Measurements from ENCODE around the gene GASK1A. TPM values are rescaled to one million over a fixed set of nuclear protein-coding genes. Genes with fewer than 3 reads are reported as not detected.

Gene GASK1A
- total and polyA plus RNA-seq, 2 of the 4 experiments (the other 2 are of a cell fraction): 0.18 to 0.19 TPM

DNA sequence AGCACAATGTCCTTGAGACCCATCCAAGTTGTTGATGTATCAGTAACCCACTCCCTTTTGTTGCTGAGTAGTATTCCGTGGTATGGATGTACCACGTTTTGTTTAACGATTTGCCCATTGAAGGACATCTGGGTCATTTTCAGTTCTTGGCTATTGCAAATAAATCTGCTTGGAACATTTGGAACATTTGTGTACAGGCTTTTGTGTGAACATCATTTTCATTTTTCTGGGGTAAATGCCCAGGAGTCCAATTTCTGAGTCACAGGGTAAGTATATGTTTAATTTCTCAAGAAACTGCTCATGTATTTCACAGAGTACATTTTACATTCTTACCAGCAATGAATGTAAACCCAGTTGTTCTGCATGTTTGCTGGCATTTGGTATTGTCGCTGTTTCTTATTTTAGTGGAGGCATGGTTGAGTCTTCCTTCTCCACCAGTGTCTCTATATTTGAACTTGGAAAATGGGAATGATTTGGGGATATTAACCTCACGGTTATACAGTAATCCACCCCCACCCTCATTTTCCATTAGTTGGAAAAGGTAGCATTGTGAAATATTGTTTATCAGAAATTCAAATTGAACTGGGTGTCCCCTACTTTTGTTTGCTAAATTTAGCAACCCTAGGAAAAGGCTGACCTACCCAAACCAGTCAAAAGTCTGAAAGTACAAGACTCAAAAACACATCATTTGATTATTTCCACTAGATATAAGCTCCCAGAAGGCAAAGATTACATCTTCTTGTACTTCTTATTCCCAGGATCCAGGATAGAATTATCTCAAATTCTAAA, 96.0 kb downstream of the GASK1A start:
- Histone ChIP-seq H3K9ac (ENCODE audit: low read depth, low read length) (no peak overlapping the region), H3K9me1 (ENCODE audit: insufficient read depth, low read length) (no peaks in the 10 kb centered on the region), H4K91ac (ENCODE audit: insufficient read depth, low read depth, low read length) (no peak overlapping the region), H3K9me3 (ENCODE audit: control insufficient read depth, insufficient read depth, low read length) (no peaks in the 10 kb centered on the region), H3K56ac (ENCODE audit: extremely low read depth, insufficient read depth, low read length) (no peak overlapping the region), H3K4me2 (ENCODE audit: low read depth, low read length) (no peak overlapping the region), H2AFZ (replicated peaks; ENCODE audit: low read length, poor library complexity) (no peak overlapping the region), H2AK5ac (ENCODE audit: low read depth, low read length) (no peak overlapping the region), H4K8ac (ENCODE audit: low read depth in 2 of 2, low read length in 2 of 2) (no peak overlapping the region), H3K23ac (ENCODE audit: low read depth, low read length) (no peak overlapping the region), H3K18ac (ENCODE audit: low read depth, low read length) (no peak overlapping the region), H3K4me1 (ENCODE audit: control insufficient read depth, insufficient read depth, low read length) (no peaks in the 10 kb centered on the region), H2BK120ac (ENCODE audit: low read depth, low read length) (no peak overlapping the region), H3K79me1 (ENCODE audit: low read depth in 1 of 2, low read length in 2 of 2) (no peaks in the 10 kb centered on the region), H4K20me1 (ENCODE audit: insufficient read depth, low read length) (no peaks in the 10 kb centered on the region), H3K4me3 (ENCODE audit: insufficient read depth, low read depth, low read length) (no peak overlapping the region), H3K36me3 (ENCODE audit: control insufficient read depth, insufficient read depth, low read length) (peaks cover 5% of the 10 kb centered on the region; the same call in 1 of the 2 replicates), H3K27ac (ENCODE audit: insufficient read depth, low read length) (no peak overlapping the region), H2AK9ac (replicated peaks; ENCODE audit: low read depth, low read length, poor library complexity) (no peak overlapping the region), H4K5ac (ENCODE audit: low read depth, low read length) (no peak overlapping the region), H2BK5ac (ENCODE audit: low read depth, low read length, poor library complexity, severe bottlenecking) (no peak overlapping the region), H3K27me3 (ENCODE audit: control insufficient read depth, insufficient read depth, low read length) (no peaks in the 10 kb centered on the region), H3K4ac (ENCODE audit: low read depth, low read length) (no peak overlapping the region), H3K14ac (replicated peaks; ENCODE audit: low read depth, low read length) (no peak overlapping the region), H2BK20ac (ENCODE audit: low read depth, low read length) (no peak overlapping the region), H2BK15ac (ENCODE audit: low read depth, low read length) (no peak overlapping the region)
- intact Hi-C loops (cut with micrococcal nuclease) (no loop called here), in situ Hi-C loops (cut with MboI; ENCODE audit: low sequenced_read_pairs) (no loop called here), dilution Hi-C loops (cut with HindIII; ENCODE audit: low sequenced_read_pairs, unreplicated experiment) (no loop called here)
- WGBS, 2 experiments (ENCODE audit: extremely low coverage in 2 of 2, insufficient read length in 1 of 2): no CpG with 5 or more reads among the region's 5 CpGs
- no peak for TF ChIP-seq RAD21 (IDR thresholded peaks at IDR 0.05; ENCODE audit: low read length)
- TF ChIP-seq RCOR1 (IDR thresholded peaks at IDR 0.05; ENCODE audit: insufficient replicate concordance, low read length): no peak
- no peak for TF ChIP-seq MAFK (IDR thresholded peaks at IDR 0.05; ENCODE audit: low read depth, low read length)
- TF ChIP-seq NFE2L2 (IDR thresholded peaks at IDR 0.05; ENCODE audit: low read depth, low read length): no peak
- TF ChIP-seq BHLHE40 (IDR thresholded peaks at IDR 0.05; ENCODE audit: low read depth, low read length): no peak
- no peak for TF ChIP-seq MAZ (IDR thresholded peaks at IDR 0.05; ENCODE audit: borderline replicate concordance, low read depth, low read length)
- no peak for TF ChIP-seq CHD1 (IDR thresholded peaks at IDR 0.05; ENCODE audit: low read depth, low read length)
- TF ChIP-seq, protein P1, sequence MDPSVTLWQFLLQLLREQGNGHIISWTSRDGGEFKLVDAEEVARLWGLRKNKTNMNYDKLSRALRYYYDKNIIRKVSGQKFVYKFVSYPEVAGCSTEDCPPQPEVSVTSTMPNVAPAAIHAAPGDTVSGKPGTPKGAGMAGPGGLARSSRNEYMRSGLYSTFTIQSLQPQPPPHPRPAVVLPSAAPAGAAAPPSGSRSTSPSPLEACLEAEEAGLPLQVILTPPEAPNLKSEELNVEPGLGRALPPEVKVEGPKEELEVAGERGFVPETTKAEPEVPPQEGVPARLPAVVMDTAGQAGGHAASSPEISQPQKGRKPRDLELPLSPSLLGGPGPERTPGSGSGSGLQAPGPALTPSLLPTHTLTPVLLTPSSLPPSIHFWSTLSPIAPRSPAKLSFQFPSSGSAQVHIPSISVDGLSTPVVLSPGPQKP (IDR thresholded peaks at IDR 0.05; ENCODE audit: borderline replicate concordance, low read depth, low read length): no peak
- TF ChIP-seq CEBPB (IDR thresholded peaks at IDR 0.05; ENCODE audit: low read depth, low read length): no peak
- TF ChIP-seq FOS (IDR thresholded peaks at IDR 0.05; ENCODE audit: low read depth, low read length): no peak
- TF ChIP-seq SMC3 (IDR thresholded peaks at IDR 0.05; ENCODE audit: low read depth, low read length): no peak
- no peak for TF ChIP-seq MXI1 (IDR thresholded peaks at IDR 0.05; ENCODE audit: borderline replicate concordance, low read depth, low read length)
- no peak for TF ChIP-seq RFX5 (IDR thresholded peaks at IDR 0.05; ENCODE audit: low read depth, low read length)
- TF ChIP-seq, protein P2, sequence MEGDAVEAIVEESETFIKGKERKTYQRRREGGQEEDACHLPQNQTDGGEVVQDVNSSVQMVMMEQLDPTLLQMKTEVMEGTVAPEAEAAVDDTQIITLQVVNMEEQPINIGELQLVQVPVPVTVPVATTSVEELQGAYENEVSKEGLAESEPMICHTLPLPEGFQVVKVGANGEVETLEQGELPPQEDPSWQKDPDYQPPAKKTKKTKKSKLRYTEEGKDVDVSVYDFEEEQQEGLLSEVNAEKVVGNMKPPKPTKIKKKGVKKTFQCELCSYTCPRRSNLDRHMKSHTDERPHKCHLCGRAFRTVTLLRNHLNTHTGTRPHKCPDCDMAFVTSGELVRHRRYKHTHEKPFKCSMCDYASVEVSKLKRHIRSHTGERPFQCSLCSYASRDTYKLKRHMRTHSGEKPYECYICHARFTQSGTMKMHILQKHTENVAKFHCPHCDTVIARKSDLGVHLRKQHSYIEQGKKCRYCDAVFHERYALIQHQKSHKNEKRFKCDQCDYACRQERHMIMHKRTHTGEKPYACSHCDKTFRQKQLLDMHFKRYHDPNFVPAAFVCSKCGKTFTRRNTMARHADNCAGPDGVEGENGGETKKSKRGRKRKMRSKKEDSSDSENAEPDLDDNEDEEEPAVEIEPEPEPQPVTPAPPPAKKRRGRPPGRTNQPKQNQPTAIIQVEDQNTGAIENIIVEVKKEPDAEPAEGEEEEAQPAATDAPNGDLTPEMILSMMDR (conservative IDR thresholded peaks at IDR 0.05; ENCODE audit: low read depth, low read length): no peak
- ATAC-seq (ENCODE audit: low read depth): no peak; the same call in 1 of the 2 replicates
- no TSS peak for BruUV-seq (replicated peaks)
- CTCF ChIA-PET: no interaction called here
- POLR2A ChIA-PET (ENCODE audit: unreplicated experiment): no interaction called here
- no peak for DNase-seq

Data from IMR-90 (cell line).